Measurements from ENCODE around the gene ARMC7. TPM values are rescaled to one million over a fixed set of nuclear protein-coding genes. Genes with fewer than 3 reads are reported as not detected.
A peak's percentile ranks its signal among the peaks of the same experiment; 100 is the strongest.
"Not testable (repeated sequence)": the region's sequence is repeated elsewhere in the genome, so short reads cannot be mapped to it uniquely, and the experiment has no call there.

The ARMC7 gene
- total RNA-seq, 1 donor from 2014 or later: 9.9 TPM

DNA sequence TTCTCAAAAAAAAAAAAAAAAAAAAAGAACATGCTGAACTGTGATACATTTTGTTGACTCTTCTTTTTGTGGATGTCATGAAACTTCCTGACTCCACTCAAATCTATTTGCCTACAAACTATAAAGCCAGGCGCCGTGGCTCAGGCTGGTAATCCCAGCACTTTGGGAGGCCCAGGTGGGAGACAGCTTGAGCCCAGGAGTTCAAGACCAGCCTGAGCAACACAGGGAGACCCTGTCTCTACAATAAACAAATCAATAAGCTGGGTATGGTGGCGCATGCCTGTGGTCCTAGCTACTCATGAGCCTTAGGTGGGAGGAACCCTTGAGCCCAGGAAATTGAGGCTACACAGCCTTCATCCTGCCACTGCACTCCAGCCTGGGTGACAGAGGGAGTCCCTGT, 23.2 kb downstream of the ARMC7 start:
- TF ChIP-seq, protein P1, sequence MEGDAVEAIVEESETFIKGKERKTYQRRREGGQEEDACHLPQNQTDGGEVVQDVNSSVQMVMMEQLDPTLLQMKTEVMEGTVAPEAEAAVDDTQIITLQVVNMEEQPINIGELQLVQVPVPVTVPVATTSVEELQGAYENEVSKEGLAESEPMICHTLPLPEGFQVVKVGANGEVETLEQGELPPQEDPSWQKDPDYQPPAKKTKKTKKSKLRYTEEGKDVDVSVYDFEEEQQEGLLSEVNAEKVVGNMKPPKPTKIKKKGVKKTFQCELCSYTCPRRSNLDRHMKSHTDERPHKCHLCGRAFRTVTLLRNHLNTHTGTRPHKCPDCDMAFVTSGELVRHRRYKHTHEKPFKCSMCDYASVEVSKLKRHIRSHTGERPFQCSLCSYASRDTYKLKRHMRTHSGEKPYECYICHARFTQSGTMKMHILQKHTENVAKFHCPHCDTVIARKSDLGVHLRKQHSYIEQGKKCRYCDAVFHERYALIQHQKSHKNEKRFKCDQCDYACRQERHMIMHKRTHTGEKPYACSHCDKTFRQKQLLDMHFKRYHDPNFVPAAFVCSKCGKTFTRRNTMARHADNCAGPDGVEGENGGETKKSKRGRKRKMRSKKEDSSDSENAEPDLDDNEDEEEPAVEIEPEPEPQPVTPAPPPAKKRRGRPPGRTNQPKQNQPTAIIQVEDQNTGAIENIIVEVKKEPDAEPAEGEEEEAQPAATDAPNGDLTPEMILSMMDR (IDR thresholded peaks at IDR 0.05; ENCODE audit: partially characterized antibody, unreplicated experiment): no peak
- Mint-ChIP-seq H3K27ac (ENCODE audit: unreplicated experiment) (no peak overlapping the region), H3K27me3 (ENCODE audit: unreplicated experiment) (peaks cover 16% of the 10 kb centered on the region), H3K36me3 (ENCODE audit: unreplicated experiment) (no peaks in the 10 kb centered on the region), H3K9me3 (ENCODE audit: unreplicated experiment) (peaks cover 20% of the 10 kb centered on the region), H3K4me3 (ENCODE audit: unreplicated experiment) (no peak overlapping the region), H3K4me1 (ENCODE audit: low read depth, unreplicated experiment) (peaks cover 11% of the 10 kb centered on the region)
- no peak for DNase-seq

DNA sequence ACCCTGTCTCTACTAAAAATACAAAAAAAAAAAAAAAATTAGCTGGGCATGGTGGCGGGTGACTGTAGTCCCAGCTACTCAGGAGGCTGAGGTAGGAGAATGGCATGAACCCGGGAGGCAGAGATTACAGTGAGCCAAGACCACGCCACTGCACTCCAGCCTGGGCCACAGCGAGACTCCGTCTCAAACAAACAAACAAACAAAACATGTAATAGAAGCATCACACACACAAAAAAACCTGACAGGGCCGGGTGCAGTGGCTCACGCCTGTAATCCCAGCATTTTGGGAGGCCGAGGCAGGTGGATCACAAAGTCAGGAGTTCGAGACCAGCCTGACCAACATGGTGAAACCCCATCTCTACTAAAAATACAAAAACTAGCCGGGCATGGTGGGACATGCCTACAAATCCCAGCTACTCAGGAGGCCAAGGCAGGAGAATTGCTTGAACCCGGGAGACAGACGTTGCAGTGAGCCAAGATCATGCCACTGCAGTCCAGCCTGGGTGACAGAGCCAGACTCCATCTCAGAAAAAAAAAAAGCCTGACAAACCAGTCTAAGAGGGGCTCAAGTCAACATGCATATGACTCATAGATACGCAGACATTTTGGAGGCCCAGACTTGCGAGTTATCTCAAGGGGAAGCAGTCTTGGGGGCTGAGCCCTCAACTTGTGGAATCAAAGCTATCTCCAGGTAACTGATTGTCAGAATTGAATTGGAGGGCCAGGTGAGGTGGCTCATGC, 24.0 kb downstream of the ARMC7 start:
- H3K27me3 Mint-ChIP-seq (ENCODE audit: unreplicated experiment): peaks cover 16% of the 10 kb centered on the region
- peaks cover 11% of the 10 kb centered on the region for H3K4me1 Mint-ChIP-seq (ENCODE audit: low read depth, unreplicated experiment)
- not testable (repeated sequence) for H3K36me3 Mint-ChIP-seq (ENCODE audit: unreplicated experiment); H3K27ac Mint-ChIP-seq (ENCODE audit: unreplicated experiment); DNase-seq; H3K4me3 Mint-ChIP-seq (ENCODE audit: unreplicated experiment)
- H3K9me3 Mint-ChIP-seq (ENCODE audit: unreplicated experiment): peaks cover 18% of the 10 kb centered on the region

DNA sequence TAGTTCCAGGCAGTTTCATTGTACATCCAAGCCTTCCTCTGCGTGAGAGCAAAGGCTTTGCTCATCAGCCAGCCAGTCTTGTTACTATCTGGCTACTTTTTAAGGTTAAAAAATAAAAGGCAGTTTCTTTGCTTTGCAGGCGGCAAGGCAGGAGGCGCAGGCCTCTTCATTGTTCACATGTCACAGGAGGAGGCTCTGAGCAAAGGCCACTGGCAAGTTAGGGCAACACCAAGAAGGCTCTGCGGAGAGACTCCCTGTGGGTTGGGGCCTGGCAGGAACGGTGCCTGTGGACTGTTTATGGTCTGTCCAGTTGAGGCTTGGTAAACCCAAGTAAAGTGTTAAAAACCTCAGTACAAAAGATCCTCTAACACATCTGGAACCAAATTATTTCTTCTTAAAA, 25.7 kb downstream of the ARMC7 start:
- Mint-ChIP-seq H3K4me3 (ENCODE audit: unreplicated experiment) (no peak overlapping the region), H3K36me3 (ENCODE audit: unreplicated experiment) (no peaks in the 10 kb centered on the region), H3K9me3 (ENCODE audit: unreplicated experiment) (peaks cover 20% of the 10 kb centered on the region), H3K27ac (ENCODE audit: unreplicated experiment) (peak overlapping the region; percentile 5), H3K4me1 (ENCODE audit: low read depth, unreplicated experiment) (peaks cover 6% of the 10 kb centered on the region), H3K27me3 (ENCODE audit: unreplicated experiment) (peaks cover 15% of the 10 kb centered on the region)
- DNase-seq: no peak
- TF ChIP-seq, protein P1 (IDR thresholded peaks at IDR 0.05; ENCODE audit: partially characterized antibody, unreplicated experiment): no peak

DNA sequence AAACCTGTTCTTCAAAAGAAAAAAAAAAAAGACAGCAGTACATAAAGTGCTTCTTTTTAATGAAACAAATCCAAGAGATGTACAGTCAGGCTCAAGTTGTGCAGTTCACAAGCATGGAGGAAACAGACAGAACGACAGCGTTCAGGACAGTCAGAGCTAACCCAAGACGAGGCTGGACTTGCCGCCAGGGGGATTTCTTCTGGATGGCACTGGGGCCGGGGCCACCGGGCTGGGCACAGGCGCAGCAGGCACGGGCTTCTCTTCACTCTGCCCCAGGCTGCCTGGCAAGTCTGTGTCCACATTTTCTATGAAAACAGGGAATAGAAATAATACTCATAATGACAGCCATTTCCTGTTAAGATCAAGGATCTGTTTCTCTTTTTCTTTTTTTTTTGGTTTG, 26.2 kb downstream of the ARMC7 start:
- H3K4me3 Mint-ChIP-seq (ENCODE audit: unreplicated experiment): no peak overlapping the region
- H3K27me3 Mint-ChIP-seq (ENCODE audit: unreplicated experiment): peaks cover 13% of the 10 kb centered on the region
- TF ChIP-seq, protein P1 (IDR thresholded peaks at IDR 0.05; ENCODE audit: partially characterized antibody, unreplicated experiment): no peak
- H3K36me3 Mint-ChIP-seq (ENCODE audit: unreplicated experiment): no peaks in the 10 kb centered on the region
- peaks cover 20% of the 10 kb centered on the region for H3K9me3 Mint-ChIP-seq (ENCODE audit: unreplicated experiment)
- DNase-seq: no peak
- H3K27ac Mint-ChIP-seq (ENCODE audit: unreplicated experiment): peak overlapping the region; percentile 5
- peaks cover 4% of the 10 kb centered on the region for H3K4me1 Mint-ChIP-seq (ENCODE audit: low read depth, unreplicated experiment)

DNA sequence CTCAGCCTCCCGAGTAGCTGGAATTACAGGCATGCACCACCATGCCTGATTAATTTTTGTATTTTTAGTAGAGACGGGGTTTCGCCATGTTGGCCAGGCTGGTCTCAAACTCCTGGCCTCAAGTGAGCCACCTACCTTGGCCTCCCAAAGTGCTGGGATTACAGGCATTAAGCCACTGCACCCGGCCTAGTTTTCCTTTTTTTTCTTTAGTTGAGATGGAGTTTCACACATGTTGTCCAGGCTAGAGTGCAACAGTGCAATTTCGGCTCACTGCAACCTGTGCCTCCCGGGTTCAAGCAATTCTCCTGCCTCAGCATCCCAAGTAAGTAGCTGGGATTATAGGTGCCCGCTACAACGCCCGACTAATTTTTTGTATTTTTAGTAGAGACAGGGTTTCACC, 28.0 kb downstream of the ARMC7 start:
- DNase-seq; H3K27ac Mint-ChIP-seq (ENCODE audit: unreplicated experiment); H3K36me3 Mint-ChIP-seq (ENCODE audit: unreplicated experiment); H3K4me1 Mint-ChIP-seq (ENCODE audit: low read depth, unreplicated experiment); H3K27me3 Mint-ChIP-seq (ENCODE audit: unreplicated experiment); H3K4me3 Mint-ChIP-seq (ENCODE audit: unreplicated experiment): not testable (repeated sequence)
- peaks cover 13% of the 10 kb centered on the region for H3K9me3 Mint-ChIP-seq (ENCODE audit: unreplicated experiment)

DNA sequence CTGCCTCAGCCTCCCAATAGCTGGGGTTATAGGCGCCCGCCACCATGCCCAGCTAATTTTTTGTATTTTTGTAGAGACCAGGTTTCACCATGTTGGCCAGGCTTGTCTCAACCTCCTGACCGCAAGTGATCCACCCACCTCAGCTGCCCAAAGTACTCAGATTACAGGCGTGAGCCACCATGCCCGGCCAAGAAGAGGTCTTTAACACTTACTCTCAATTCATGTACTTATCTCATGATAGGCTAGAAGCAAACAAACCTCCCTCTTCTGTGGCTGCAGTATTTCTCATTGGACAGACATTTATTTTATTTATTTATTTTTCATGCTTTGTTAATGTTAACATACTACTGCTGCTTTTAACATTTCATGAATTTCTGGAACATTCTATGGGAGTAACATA, 28.8 kb downstream of the ARMC7 start:
- TF ChIP-seq, protein P1 (IDR thresholded peaks at IDR 0.05; ENCODE audit: partially characterized antibody, unreplicated experiment): no peak
- H3K4me1 Mint-ChIP-seq (ENCODE audit: low read depth, unreplicated experiment): no peaks in the 10 kb centered on the region
- H3K4me3 Mint-ChIP-seq (ENCODE audit: unreplicated experiment): no peak overlapping the region
- H3K27ac Mint-ChIP-seq (ENCODE audit: unreplicated experiment): no peak overlapping the region
- H3K9me3 Mint-ChIP-seq (ENCODE audit: unreplicated experiment): peaks cover 13% of the 10 kb centered on the region
- peaks cover 9% of the 10 kb centered on the region for H3K27me3 Mint-ChIP-seq (ENCODE audit: unreplicated experiment)
- DNase-seq: no peak
- H3K36me3 Mint-ChIP-seq (ENCODE audit: unreplicated experiment): no peaks in the 10 kb centered on the region

Measured in glutamatergic neuron (in vitro differentiated cells).